ENCODE data around the gene HACL1. TPM values are rescaled to one million over a fixed set of nuclear protein-coding genes. Genes with fewer than 3 reads are reported as not detected.
A peak's percentile ranks its signal among the peaks of the same experiment; 100 is the strongest.

Gene HACL1
- total and polyA plus RNA-seq, 8 donors, result 6.5 to 18.8 (median 12.1) TPM

- Histone ChIP-seq H3K9me3 (no peaks in the 10 kb centered on the region), H3K4me3 (no peak overlapping the region), H3K27me3 (no peaks in the 10 kb centered on the region), H3K27ac (no peak overlapping the region), H3K36me3 (no peaks in the 10 kb centered on the region), H3K4me1 (no peaks in the 10 kb centered on the region)
- DNase-seq, result no peak
- FAIRE-seq, result no peak
- peak in 2 of 4 donors; percentile 26 to 41 for ATAC-seq
- no peak for TF ChIP-seq CTCF (IDR thresholded peaks at IDR 0.05)
- intact Hi-C loops (cut with DNase I), result no loop called here
- 58 to 66% methylated on average over 4 of the region's 4 CpGs for WGBS, 2 donors
Observed at GRCh38 chr3:15527031-15527459, 74.3 kb downstream of the HACL1 start.

- Histone ChIP-seq H3K36me3 (no peaks in the 10 kb centered on the region), H3K27ac (no peak overlapping the region), H3K27me3 (no peaks in the 10 kb centered on the region), H3K9me3 (no peaks in the 10 kb centered on the region), H3K4me1 (no peaks in the 10 kb centered on the region), H3K4me3 (no peak overlapping the region)
- TF ChIP-seq CTCF (IDR thresholded peaks at IDR 0.05), result no peak
- FAIRE-seq, result no peak
- intact Hi-C loops (cut with DNase I), result no loop called here
- DNase-seq, result no peak
- ATAC-seq, result no peak
- 98 to 100% methylated on average over 1 of the region's 1 CpG for WGBS, 2 donors
Observed at GRCh38 chr3:15525790-15526189, 75.6 kb downstream of the HACL1 start.

GRCh38 chr3:15523660-15524417 lies 77.5 kb downstream of the HACL1 start:
- Histone ChIP-seq H3K27ac (no peak overlapping the region), H3K4me1 (no peaks in the 10 kb centered on the region), H3K27me3 (no peaks in the 10 kb centered on the region), H3K36me3 (no peaks in the 10 kb centered on the region), H3K4me3 (no peak overlapping the region), H3K9me3 (no peaks in the 10 kb centered on the region)
- ATAC-seq (no peak), DNase-seq (no peak), FAIRE-seq (no peak)
- WGBS, 2 donors, result 82 to 92% methylated on average over 6 of the region's 6 CpGs
- TF ChIP-seq CTCF (IDR thresholded peaks at IDR 0.05), result no peak
- intact Hi-C loops (cut with DNase I), result no loop called here

DNA sequence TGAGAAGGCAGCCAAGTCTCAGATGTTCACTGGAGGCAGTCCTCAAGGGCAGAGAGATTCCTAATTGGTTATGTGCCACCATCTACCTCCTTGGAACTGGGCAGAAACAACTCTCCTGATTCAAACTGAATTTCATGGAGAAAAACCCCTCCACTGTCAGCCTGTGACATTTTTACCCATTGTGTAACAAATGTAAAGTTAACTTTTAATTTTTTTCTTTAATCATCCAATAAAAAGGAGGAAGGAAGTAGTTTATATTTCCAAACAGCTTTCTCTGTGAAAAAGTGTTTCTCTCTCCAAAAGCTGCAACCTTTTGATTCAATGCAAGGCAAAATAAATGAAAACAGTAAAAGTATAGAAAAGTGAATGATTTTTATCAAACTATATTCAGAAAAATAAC lies 79.4 kb downstream of the HACL1 start:
- no peak for TF ChIP-seq CTCF (IDR thresholded peaks at IDR 0.05)
- FAIRE-seq (no peak), ATAC-seq (no peak), DNase-seq (no peak)
- no peaks in the 10 kb centered on the region for H3K9me3 ChIP-seq
- no peaks in the 10 kb centered on the region for H3K27me3 ChIP-seq
- intact Hi-C loops (cut with DNase I), result no loop called here
- H3K4me3 ChIP-seq, result no peak overlapping the region
- H3K36me3 ChIP-seq, result no peaks in the 10 kb centered on the region
- H3K4me1 ChIP-seq, result no peaks in the 10 kb centered on the region
- H3K27ac ChIP-seq, result no peak overlapping the region

DNA sequence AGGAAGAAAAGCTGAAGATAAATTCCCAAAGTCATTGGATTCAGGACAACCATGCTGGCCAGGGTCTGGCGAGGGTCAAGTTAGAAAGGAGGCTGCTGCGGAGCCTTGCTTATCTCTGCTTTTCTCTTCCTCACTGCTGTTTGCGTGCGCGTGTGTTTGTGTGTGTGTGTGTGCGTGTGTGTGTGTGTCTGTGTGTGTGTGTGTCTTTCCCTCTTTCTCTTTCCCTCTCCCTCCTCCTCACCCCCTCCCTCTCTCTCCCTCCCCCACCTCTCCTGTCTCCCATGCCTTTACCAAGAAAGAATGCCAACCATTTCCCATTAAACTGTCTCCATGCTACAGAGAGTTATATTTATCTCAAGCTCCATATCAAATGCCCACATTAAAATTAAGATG lies 79.8 kb downstream of the HACL1 start, which contains the start of gene COLQ:
COLQ (minus strand) TSS at position 134 of the 393 bp plus-strand sequence; CDS start at position 53, 81 bp downstream.
- WGBS, 2 donors, result 60 to 69% methylated on average over 6 of the region's 6 CpGs
- Histone ChIP-seq H3K9me3 (no peaks in the 10 kb centered on the region), H3K27ac (no peak within 1 kb of the TSS), H3K27me3 (no peaks in the 10 kb centered on the region), H3K36me3 (no peaks in the 10 kb centered on the region), H3K4me1 (no peaks in the 10 kb centered on the region), H3K4me3 (no peak within 1 kb of the TSS)
- DNase-seq, result no peak
- ATAC-seq, result no peak
- intact Hi-C loops (cut with DNase I), result no loop called here
- TF ChIP-seq CTCF (IDR thresholded peaks at IDR 0.05), result no peak
- no peak for FAIRE-seq
